HEK293 (cell line): ENCODE results near the gene CNN2.
A peak's percentile ranks its signal among the peaks of the same experiment; 100 is the strongest.

Experiments
- HIC1 ChIP-seq: fragments of 450-650 bp; formaldehyde crosslinking; IDR thresholded peaks from 2 replicates; pipeline ENCODE4 v1.5.1; 2016; ENCODE audit warnings: missing biosample characterization, missing genetic modification characterization
- KLF16 ChIP-seq: fragments of 450-650 bp; formaldehyde crosslinking; IDR thresholded peaks from 2 replicates; pipeline ENCODE4 v1.5.1; 2017; ENCODE audit warnings: missing biosample characterization, missing genetic modification characterization
- KLF9 ChIP-seq: fragments of 450-650 bp; formaldehyde crosslinking; IDR thresholded peaks from 2 replicates; pipeline ENCODE4 v1.5.1; 2016; ENCODE audit warnings: missing biosample characterization, missing genetic modification characterization, low read depth
- SP2 ChIP-seq: fragments of 450-650 bp; formaldehyde crosslinking; IDR thresholded peaks from 2 replicates; pipeline ENCODE4 v1.5.1; 2016; ENCODE audit warnings: missing biosample characterization, missing genetic modification characterization
- ZIC2 ChIP-seq: fragments of 450-650 bp; formaldehyde crosslinking; IDR thresholded peaks from 2 replicates; pipeline ENCODE4 v1.5.1; 2016; ENCODE audit warnings: missing biosample characterization, missing genetic modification characterization
- ZNF184 ChIP-seq: fragments of 450-650 bp; IDR thresholded peaks from 2 replicates; pipeline ENCODE4 v1.5.1; 2018; ENCODE audit warnings: missing biosample characterization, mild to moderate bottlenecking, missing genetic modification characterization
- ZNF19 ChIP-seq: fragments of 450-650 bp; formaldehyde crosslinking; IDR thresholded peaks from 2 replicates; pipeline ENCODE4; 2016; ENCODE audit warnings: missing biosample characterization, missing genetic modification characterization, low read depth
- ZNF335 ChIP-seq: fragments of 450-650 bp; formaldehyde crosslinking; conservative IDR thresholded peaks from 2 replicates; pipeline ENCODE4 v1.5.1; 2016; ENCODE audit warnings: missing biosample characterization, missing genetic modification characterization
- ZNF433 ChIP-seq: fragments of 450-650 bp; formaldehyde crosslinking; IDR thresholded peaks from 2 replicates; pipeline ENCODE4 v1.5.1; 2016; ENCODE audit warnings: missing biosample characterization, missing genetic modification characterization, low read depth
- ZNF518A ChIP-seq: fragments of 450-650 bp; formaldehyde crosslinking; conservative IDR thresholded peaks from 2 replicates; pipeline ENCODE4 v1.5.1; 2016; ENCODE audit warnings: low read depth, missing biosample characterization, missing genetic modification characterization
- ZNF521 ChIP-seq: fragments of 450-650 bp; formaldehyde crosslinking; IDR thresholded peaks from 2 replicates; pipeline ENCODE4 v1.5.1; 2017; ENCODE audit warnings: missing biosample characterization, mild to moderate bottlenecking, missing genetic modification characterization
- ZNF600 ChIP-seq: fragments of 450-650 bp; formaldehyde crosslinking; IDR thresholded peaks from 2 replicates; pipeline ENCODE4 v1.5.1; 2016; ENCODE audit warnings: missing biosample characterization, missing genetic modification characterization
- ZNF677 ChIP-seq: fragments of 450-650 bp; IDR thresholded peaks from 2 replicates; pipeline ENCODE4 v1.5.0; 2018; ENCODE audit warnings: missing biosample characterization, mild to moderate bottlenecking, missing genetic modification characterization, moderate library complexity
- ZNF692 ChIP-seq: fragments of 450-650 bp; formaldehyde crosslinking; IDR thresholded peaks from 2 replicates; pipeline ENCODE4 v1.5.1; 2016; ENCODE audit warnings: missing biosample characterization, missing genetic modification characterization
- ZNF777 ChIP-seq: fragments of 450-650 bp; formaldehyde crosslinking; IDR thresholded peaks from 2 replicates; pipeline ENCODE4 v1.5.1; 2017; ENCODE audit warnings: missing biosample characterization, missing genetic modification characterization, borderline replicate concordance
- ZSCAN30 ChIP-seq: fragments of 450-650 bp; IDR thresholded peaks from 2 replicates; pipeline ENCODE4 v1.5.1; 2018; ENCODE audit warnings: missing biosample characterization, mild to moderate bottlenecking, missing genetic modification characterization, moderate library complexity
- TF ChIP-seq, protein P1 (sequence below): fragments of 450-650 bp; formaldehyde crosslinking; IDR thresholded peaks from 2 replicates; pipeline ENCODE4 v1.5.1; 2016; ENCODE audit warnings: missing biosample characterization, missing genetic modification characterization
- TF ChIP-seq, protein P2 (sequence below): fragments of 450-650 bp; formaldehyde crosslinking; IDR thresholded peaks from 2 replicates; pipeline ENCODE4 v1.5.1; 2017; ENCODE audit warnings: missing biosample characterization, missing genetic modification characterization
- TF ChIP-seq, protein P3 (sequence below): fragments of 450-650 bp; formaldehyde crosslinking; IDR thresholded peaks from 2 replicates; pipeline ENCODE4 v1.5.1; 2016; ENCODE audit warnings: missing biosample characterization, missing genetic modification characterization
- TF ChIP-seq, protein P4 (sequence below): fragments of 450-650 bp; IDR thresholded peaks from 2 replicates; pipeline ENCODE4 v1.5.1; 2018; ENCODE audit warnings: missing biosample characterization, mild to moderate bottlenecking, missing genetic modification characterization

The CNN2 gene

GRCh38 chr19:991932-992669 lies 34.3 kb upstream of the CNN2 start (continued):
- TF ChIP-seq ZNF692 (tag by site-specific recombination) (no peak), KLF16 (0 out of 2 replicates have a peak, but pooled peaks have one; percentile 46), ZIC2 (tag by site-specific recombination) (peak; percentile 59), ZNF600 (tag by site-specific recombination) (0 out of 2 replicates have a peak, but pooled peaks have one; percentile 21), ZNF677 (no peak), ZNF433 (tag by site-specific recombination) (no peak), ZNF19 (tag by site-specific recombination) (no peak), ZNF521 (tag by site-specific recombination) (no peak), ZNF184 (tag by site-specific recombination) (no peak), ZNF335 (tag by site-specific recombination) (no peak), SP2 (tag by site-specific recombination) (peak; percentile 18), HIC1 (tag by site-specific recombination) (peak; percentile 44; the same call in 1 of the 2 replicates), KLF9 (tag by site-specific recombination) (peak; percentile 62), ZNF518A (no peak), ZSCAN30 (tag by site-specific recombination) (no peak), ZNF777 (tag by site-specific recombination) (no peak)
- TF ChIP-seq, protein P1, sequence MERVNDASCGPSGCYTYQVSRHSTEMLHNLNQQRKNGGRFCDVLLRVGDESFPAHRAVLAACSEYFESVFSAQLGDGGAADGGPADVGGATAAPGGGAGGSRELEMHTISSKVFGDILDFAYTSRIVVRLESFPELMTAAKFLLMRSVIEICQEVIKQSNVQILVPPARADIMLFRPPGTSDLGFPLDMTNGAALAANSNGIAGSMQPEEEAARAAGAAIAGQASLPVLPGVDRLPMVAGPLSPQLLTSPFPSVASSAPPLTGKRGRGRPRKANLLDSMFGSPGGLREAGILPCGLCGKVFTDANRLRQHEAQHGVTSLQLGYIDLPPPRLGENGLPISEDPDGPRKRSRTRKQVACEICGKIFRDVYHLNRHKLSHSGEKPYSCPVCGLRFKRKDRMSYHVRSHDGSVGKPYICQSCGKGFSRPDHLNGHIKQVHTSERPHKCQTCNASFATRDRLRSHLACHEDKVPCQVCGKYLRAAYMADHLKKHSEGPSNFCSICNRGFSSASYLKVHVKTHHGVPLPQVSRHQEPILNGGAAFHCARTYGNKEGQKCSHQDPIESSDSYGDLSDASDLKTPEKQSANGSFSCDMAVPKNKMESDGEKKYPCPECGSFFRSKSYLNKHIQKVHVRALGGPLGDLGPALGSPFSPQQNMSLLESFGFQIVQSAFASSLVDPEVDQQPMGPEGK (tag by site-specific recombination): peak; percentile 70; the same call in 1 of the 2 replicates
- TF ChIP-seq, protein P2, sequence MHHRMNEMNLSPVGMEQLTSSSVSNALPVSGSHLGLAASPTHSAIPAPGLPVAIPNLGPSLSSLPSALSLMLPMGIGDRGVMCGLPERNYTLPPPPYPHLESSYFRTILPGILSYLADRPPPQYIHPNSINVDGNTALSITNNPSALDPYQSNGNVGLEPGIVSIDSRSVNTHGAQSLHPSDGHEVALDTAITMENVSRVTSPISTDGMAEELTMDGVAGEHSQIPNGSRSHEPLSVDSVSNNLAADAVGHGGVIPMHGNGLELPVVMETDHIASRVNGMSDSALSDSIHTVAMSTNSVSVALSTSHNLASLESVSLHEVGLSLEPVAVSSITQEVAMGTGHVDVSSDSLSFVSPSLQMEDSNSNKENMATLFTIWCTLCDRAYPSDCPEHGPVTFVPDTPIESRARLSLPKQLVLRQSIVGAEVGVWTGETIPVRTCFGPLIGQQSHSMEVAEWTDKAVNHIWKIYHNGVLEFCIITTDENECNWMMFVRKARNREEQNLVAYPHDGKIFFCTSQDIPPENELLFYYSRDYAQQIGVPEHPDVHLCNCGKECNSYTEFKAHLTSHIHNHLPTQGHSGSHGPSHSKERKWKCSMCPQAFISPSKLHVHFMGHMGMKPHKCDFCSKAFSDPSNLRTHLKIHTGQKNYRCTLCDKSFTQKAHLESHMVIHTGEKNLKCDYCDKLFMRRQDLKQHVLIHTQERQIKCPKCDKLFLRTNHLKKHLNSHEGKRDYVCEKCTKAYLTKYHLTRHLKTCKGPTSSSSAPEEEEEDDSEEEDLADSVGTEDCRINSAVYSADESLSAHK (tag by site-specific recombination): no peak
- TF ChIP-seq, protein P3, sequence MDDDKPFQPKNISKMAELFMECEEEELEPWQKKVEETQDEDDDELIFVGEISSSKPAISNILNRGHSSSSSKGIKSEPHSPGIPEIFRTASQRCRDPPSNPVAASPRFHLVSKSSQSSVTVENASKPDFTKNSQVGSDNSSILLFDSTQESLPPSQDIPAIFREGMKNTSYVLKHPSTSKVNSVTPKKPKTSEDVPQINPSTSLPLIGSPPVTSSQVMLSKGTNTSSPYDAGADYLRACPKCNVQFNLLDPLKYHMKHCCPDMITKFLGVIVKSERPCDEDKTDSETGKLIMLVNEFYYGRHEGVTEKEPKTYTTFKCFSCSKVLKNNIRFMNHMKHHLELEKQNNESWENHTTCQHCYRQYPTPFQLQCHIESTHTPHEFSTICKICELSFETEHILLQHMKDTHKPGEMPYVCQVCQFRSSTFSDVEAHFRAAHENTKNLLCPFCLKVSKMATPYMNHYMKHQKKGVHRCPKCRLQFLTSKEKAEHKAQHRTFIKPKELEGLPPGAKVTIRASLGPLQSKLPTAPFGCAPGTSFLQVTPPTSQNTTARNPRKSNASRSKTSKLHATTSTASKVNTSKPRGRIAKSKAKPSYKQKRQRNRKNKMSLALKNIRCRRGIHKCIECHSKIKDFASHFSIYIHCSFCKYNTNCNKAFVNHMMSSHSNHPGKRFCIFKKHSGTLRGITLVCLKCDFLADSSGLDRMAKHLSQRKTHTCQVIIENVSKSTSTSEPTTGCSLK (tag by site-specific recombination): no peak
- TF ChIP-seq, protein P4, sequence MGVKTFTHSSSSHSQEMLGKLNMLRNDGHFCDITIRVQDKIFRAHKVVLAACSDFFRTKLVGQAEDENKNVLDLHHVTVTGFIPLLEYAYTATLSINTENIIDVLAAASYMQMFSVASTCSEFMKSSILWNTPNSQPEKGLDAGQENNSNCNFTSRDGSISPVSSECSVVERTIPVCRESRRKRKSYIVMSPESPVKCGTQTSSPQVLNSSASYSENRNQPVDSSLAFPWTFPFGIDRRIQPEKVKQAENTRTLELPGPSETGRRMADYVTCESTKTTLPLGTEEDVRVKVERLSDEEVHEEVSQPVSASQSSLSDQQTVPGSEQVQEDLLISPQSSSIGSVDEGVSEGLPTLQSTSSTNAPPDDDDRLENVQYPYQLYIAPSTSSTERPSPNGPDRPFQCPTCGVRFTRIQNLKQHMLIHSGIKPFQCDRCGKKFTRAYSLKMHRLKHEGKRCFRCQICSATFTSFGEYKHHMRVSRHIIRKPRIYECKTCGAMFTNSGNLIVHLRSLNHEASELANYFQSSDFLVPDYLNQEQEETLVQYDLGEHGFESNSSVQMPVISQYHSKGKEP (tag by site-specific recombination): no peak
